CD1c-positive myeloid dendritic cell (primary cell): ENCODE data around the gene VWA8.

Source experiments
- DNase-seq: peaks from one replicate; pipeline ENCODE4 v3.0.0-alpha.2; 2016; ENCODE audit errors: extremely low spot score

The VWA8 gene

DNA sequence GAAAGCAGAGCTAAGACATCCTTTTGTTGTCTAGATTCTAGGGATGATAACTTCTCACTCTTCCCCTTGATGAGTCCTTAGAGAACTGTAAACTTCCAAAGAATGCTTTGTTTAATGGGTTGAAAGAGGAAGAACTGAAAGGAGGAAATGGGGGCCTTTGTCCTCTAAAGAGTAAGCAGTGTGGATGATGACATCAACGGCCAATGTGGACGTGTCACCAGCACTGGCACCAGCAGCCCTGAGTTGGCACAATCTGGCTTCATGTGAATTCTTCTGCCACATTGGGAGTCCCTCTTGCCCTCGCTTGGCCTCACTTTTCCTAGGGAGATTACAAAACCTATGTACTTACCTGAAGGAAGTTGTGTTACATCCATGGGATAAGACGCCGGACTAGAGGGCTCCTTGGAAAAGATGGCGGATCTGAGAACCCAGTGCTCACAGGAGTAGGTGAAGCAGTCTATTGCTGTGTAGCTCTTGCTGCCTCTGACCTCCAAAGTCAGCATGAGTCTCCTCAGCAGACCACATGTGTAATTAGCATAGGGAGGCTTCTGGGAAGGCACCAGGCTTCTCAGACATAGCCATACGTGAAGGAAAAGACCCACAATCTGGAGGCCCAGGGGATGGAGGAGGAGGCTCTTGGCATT is 440.8 kb downstream of the VWA8 start:
- DNase-seq = peak; percentile 74
